Erythroblast (primary cell): ENCODE data around the gene CCDC138.

Experiments used
- DNase-seq, 2 experiments: peaks; one replicate each; lab custom pipeline; 2025; lab: John Stamatoyannopoulos, UW
- GATA1 ChIP-seq: IDR thresholded peaks from 2 replicates; pipeline ENCODE4 v1.6.1; 2011; ENCODE audit warnings: low read depth, mild to moderate bottlenecking, control low read depth, low read length, moderate library complexity
- POLR2A ChIP-seq: IDR thresholded peaks from 2 replicates; pipeline ENCODE4 v1.6.1; 2011; ENCODE audit warnings: mild to moderate bottlenecking, low read length

The CCDC138 gene

GRCh38 chr2:108894766-108895165 is 108.2 kb downstream of the CCDC138 start:
- DNase-seq: no peak
- TF ChIP-seq POLR2A (no peak), GATA1 (no peak)

- TF ChIP-seq GATA1 (no peak), POLR2A (no peak)
- DNase-seq: no peak
These were observed 108.6 kb downstream of the CCDC138 start for GRCh38 chr2:108895188-108895587.

GRCh38 chr2:108896741-108897140 is 110.2 kb downstream of the CCDC138 start:
- no peak for TF ChIP-seq POLR2A
- no peak for TF ChIP-seq GATA1
- DNase-seq: no peak

GRCh38 chr2:108898315-108899082 is 111.9 kb downstream of the CCDC138 start:
- no peak for DNase-seq
- no peak for TF ChIP-seq GATA1
- TF ChIP-seq POLR2A: no peak

GRCh38 chr2:108904680-108905079 is 118.1 kb downstream of the CCDC138 start:
- TF ChIP-seq GATA1 (no peak), POLR2A (no peak)

GRCh38 chr2:108905176-108905575 is 118.6 kb downstream of the CCDC138 start:
- TF ChIP-seq GATA1: no peak
- TF ChIP-seq POLR2A: no peak

More at GRCh38 chr2:108904680-108905079, 118.1 kb downstream of the CCDC138 start:
- DNase-seq: no peak

GRCh38 chr2:108905906-108906305 is 119.3 kb downstream of the CCDC138 start:
- DNase-seq: no peak
- TF ChIP-seq POLR2A: no peak
- TF ChIP-seq GATA1: no peak

More at GRCh38 chr2:108905176-108905575, 118.6 kb downstream of the CCDC138 start:
- DNase-seq: no peak

GRCh38 chr2:108906403-108907077 is 120.0 kb downstream of the CCDC138 start:
- DNase-seq: no peak
- TF ChIP-seq POLR2A: no peak
- TF ChIP-seq GATA1: no peak

- TF ChIP-seq POLR2A (no peak), GATA1 (no peak)
- DNase-seq: no peak
These were observed 121.5 kb downstream of the CCDC138 start for GRCh38 chr2:108907822-108908712.

GRCh38 chr2:108908713-108909070 is 122.1 kb downstream of the CCDC138 start:
- DNase-seq: no peak
- TF ChIP-seq GATA1 (no peak), POLR2A (no peak)

GRCh38 chr2:108909275-108909823 is 122.8 kb downstream of the CCDC138 start:
- TF ChIP-seq GATA1 (no peak), POLR2A (no peak)
- DNase-seq: no peak

GRCh38 chr2:108910011-108910431 is 123.5 kb downstream of the CCDC138 start:
- TF ChIP-seq GATA1 (no peak), POLR2A (no peak)
- DNase-seq: no peak
